ENCODE data around the gene NAT8L.
"Not testable (repeated sequence)": the region's sequence is repeated elsewhere in the genome, so short reads cannot be mapped to it uniquely, and the experiment has no call there.

NAT8L gene

GRCh38 chr4:2059046-2059725 is at the start of gene NAT8L:
Gene NAT8L, plus strand, starts transcription at chr4:2059327. Its CDS starts 185 bp downstream, at chr4:2059512.
- peak; percentile 28 for DNase-seq (ENCODE audit: low read depth)

- peak; percentile 71 for DNase-seq (ENCODE audit: low read depth)
Measured at GRCh38 chr4:2009651-2010233, 49.4 kb upstream of the NAT8L start.

GRCh38 chr4:2011583-2011982 is 47.5 kb upstream of the NAT8L start:
- DNase-seq (ENCODE audit: low read depth): no peak

- DNase-seq (ENCODE audit: low read depth): no peak
Measured at GRCh38 chr4:2015008-2015407, 44.1 kb upstream of the NAT8L start.

- DNase-seq (ENCODE audit: low read depth): not testable (repeated sequence)
Measured at GRCh38 chr4:2021358-2022018, 37.6 kb upstream of the NAT8L start.

- no peak for DNase-seq (ENCODE audit: low read depth)
Measured at GRCh38 chr4:2024683-2025082, 34.4 kb upstream of the NAT8L start.

- no peak for DNase-seq (ENCODE audit: low read depth)
Measured at GRCh38 chr4:2025817-2026216, 33.3 kb upstream of the NAT8L start.

- DNase-seq (ENCODE audit: low read depth): not testable (repeated sequence)
Measured at GRCh38 chr4:2027120-2027519, 32.0 kb upstream of the NAT8L start.

- not testable (repeated sequence) for DNase-seq (ENCODE audit: low read depth)
Measured at GRCh38 chr4:2031161-2031560, 28.0 kb upstream of the NAT8L start.

GRCh38 chr4:2036327-2036726 is 22.8 kb upstream of the NAT8L start:
- DNase-seq (ENCODE audit: low read depth): no peak

GRCh38 chr4:2036866-2037265 is 22.3 kb upstream of the NAT8L start:
- DNase-seq (ENCODE audit: low read depth): no peak

GRCh38 chr4:2040391-2041238 is 18.5 kb upstream of the NAT8L start:
- DNase-seq (ENCODE audit: low read depth): no peak

- peak; percentile 84 for DNase-seq (ENCODE audit: low read depth)
Measured at GRCh38 chr4:2041239-2042130, 17.6 kb upstream of the NAT8L start.

GRCh38 chr4:2042204-2042946 is 16.8 kb upstream of the NAT8L start:
- peak; percentile 35 for DNase-seq (ENCODE audit: low read depth)

GRCh38 chr4:2042947-2043395 is 16.2 kb upstream of the NAT8L start:
- DNase-seq (ENCODE audit: low read depth): no peak

GRCh38 chr4:2043396-2044118 is 15.6 kb upstream of the NAT8L start:
- DNase-seq (ENCODE audit: low read depth): no peak

- no peak for DNase-seq (ENCODE audit: low read depth)
Measured at GRCh38 chr4:2044119-2044485, 15.0 kb upstream of the NAT8L start.

GRCh38 chr4:2044542-2045517 is 14.3 kb upstream of the NAT8L start:
- DNase-seq (ENCODE audit: low read depth): no peak

GRCh38 chr4:2045518-2045951 is 13.6 kb upstream of the NAT8L start:
- DNase-seq (ENCODE audit: low read depth): peak; percentile 10
